ENCODE results near the gene ADGRB3.

- TF ChIP-seq CTCF (IDR thresholded peaks at IDR 0.05) (no peak), EZH2 (IDR thresholded peaks at IDR 0.05) (no peak), EZH2phosphoT487 (IDR thresholded peaks at IDR 0.05) (no peak)
These were observed 451.6 kb downstream of the ADGRB3 start for GRCh38 chr6:69086689-69087088.

All from neural progenitor cell (in vitro differentiated cells).